GM12878 (cell line): ENCODE measurements around the gene CGAS. TPM values are rescaled to one million over a fixed set of nuclear protein-coding genes. Genes with fewer than 3 reads are reported as not detected.

ENCODE experiments used
- BCL11A ChIP-seq: IDR thresholded peaks from 2 replicates; pipeline ENCODE4 v1.6.1; 2011; ENCODE audit warnings: low read depth, low read length
- BCLAF1 ChIP-seq: fragments of 450-650 bp; IDR thresholded peaks from 2 replicates; pipeline ENCODE4 v1.6.1; 2017; ENCODE audit warnings: antibody characterized with exemption, mild to moderate bottlenecking, moderate library complexity
- BHLHE40 ChIP-seq, 2 experiments: fragments of 450-650 bp in 1 of 2; IDR thresholded peaks; 2 replicates each; pipeline ENCODE4 v1.6.1; 2011 to 2017; ENCODE audit warnings: low read depth in 2 of 2, borderline replicate concordance in 1 of 2, improper control_type of control experiment in 1 of 2, low read length in 1 of 2, mild to moderate bottlenecking in 1 of 2
- BRCA1 ChIP-seq: IDR thresholded peaks from 2 replicates; pipeline ENCODE4 v1.6.1; 2011; ENCODE audit warnings: low read depth, low read length, improper control_type of control experiment
- CEBPB ChIP-seq, 2 experiments: fragments of 150-350 bp in 1 of 2; IDR thresholded peaks; 2 replicates each; pipeline ENCODE4 v1.6.1; 2012 to 2014; ENCODE audit warnings: low read depth in 2 of 2, low read length in 2 of 2, borderline replicate concordance in 1 of 2, inconsistent platforms in 1 of 2
- CHD1 ChIP-seq: IDR thresholded peaks from 2 replicates; pipeline ENCODE4 v1.6.1; 2012; ENCODE audit warnings: low read depth, low read length, improper control_type of control experiment
- EZH2 ChIP-seq: IDR thresholded peaks from 2 replicates; pipeline ENCODE4 v1.6.1; 2012; ENCODE audit warnings: low read depth, mild to moderate bottlenecking, control low read depth, inconsistent platforms, low read length, borderline replicate concordance; ENCODE audit not compliant: control insufficient read depth
- GABPA ChIP-seq: IDR thresholded peaks from 2 replicates; pipeline ENCODE4 v1.6.1; 2014; ENCODE audit warnings: antibody characterized with exemption, low read depth, mild to moderate bottlenecking, inconsistent platforms
- HCFC1 ChIP-seq: fragments of 150-350 bp; IDR thresholded peaks from 2 replicates; pipeline ENCODE4 v1.6.1; 2014; ENCODE audit warnings: low read length
- HDAC2 ChIP-seq: fragments of 200-600 bp; sonication (generic); IDR thresholded peaks from 2 replicates; pipeline ENCODE4 v1.6.1; 2017
- HDAC6 ChIP-seq: fragments of 200-600 bp; sonication (generic); IDR thresholded peaks from one replicate; pipeline ENCODE4 v1.8.0; 2017; ENCODE audit warnings: antibody characterized with exemption; ENCODE audit not compliant: unreplicated experiment
- IKZF1 ChIP-seq: fragments of 450-650 bp; conservative IDR thresholded peaks from 2 replicates; pipeline ENCODE4 v1.6.1; 2017; ENCODE audit warnings: antibody characterized with exemption, mild to moderate bottlenecking
- MXI1 ChIP-seq: fragments of 150-350 bp; IDR thresholded peaks from 2 replicates; pipeline ENCODE4 v1.6.1; 2011; ENCODE audit warnings: low read depth, mild to moderate bottlenecking, inconsistent platforms, low read length, improper control_type of control experiment
- MYC ChIP-seq: IDR thresholded peaks from 2 replicates; pipeline ENCODE4 v1.6.1; 2011; ENCODE audit warnings: mild to moderate bottlenecking, low read length, moderate library complexity, inconsistent platforms; ENCODE audit not compliant: insufficient read depth, insufficient replicate concordance, insufficient read length, severe bottlenecking
- NBN ChIP-seq: fragments of 450-650 bp; IDR thresholded peaks from 2 replicates; pipeline ENCODE4 v1.6.1; 2016
- NFYA ChIP-seq: IDR thresholded peaks from 2 replicates; pipeline ENCODE4 v1.6.1; 2011; ENCODE audit warnings: low read depth, mild to moderate bottlenecking, low read length, improper control_type of control experiment, borderline replicate concordance
- NR2C2 ChIP-seq: IDR thresholded peaks from 2 replicates; pipeline ENCODE4 v1.6.1; 2011; ENCODE audit warnings: borderline replicate concordance, low read depth; ENCODE audit not compliant: control insufficient read depth, insufficient read length
- PAX8 ChIP-seq: fragments of 450-650 bp; IDR thresholded peaks from 2 replicates; pipeline ENCODE4 v1.6.1; 2017; ENCODE audit warnings: mild to moderate bottlenecking, moderate library complexity
- PBX3 ChIP-seq: IDR thresholded peaks from 2 replicates; pipeline ENCODE4 v1.6.1; 2011; ENCODE audit warnings: mild to moderate bottlenecking, low read depth, low read length, moderate library complexity; ENCODE audit not compliant: insufficient replicate concordance
- PML ChIP-seq: IDR thresholded peaks from 2 replicates; pipeline ENCODE4 v1.6.1; 2012; ENCODE audit warnings: low read length, inconsistent platforms
- SIX5 ChIP-seq: IDR thresholded peaks from 2 replicates; pipeline ENCODE4 v1.6.1; 2011; ENCODE audit warnings: mild to moderate bottlenecking, low read depth, low read length, moderate library complexity; ENCODE audit not compliant: severe bottlenecking
- SREBF2 ChIP-seq: IDR thresholded peaks from 2 replicates; pipeline ENCODE4 v1.6.1; 2012; ENCODE audit warnings: mild to moderate bottlenecking, low read length
- TARDBP ChIP-seq: IDR thresholded peaks from 2 replicates; pipeline ENCODE4 v1.6.1; 2016; ENCODE audit warnings: borderline replicate concordance
- USF2 ChIP-seq: IDR thresholded peaks from 2 replicates; pipeline ENCODE4 v1.6.1; 2011; ENCODE audit warnings: low read depth, low read length, improper control_type of control experiment, borderline replicate concordance
- polyA plus RNA-seq, 11 experiments: library from polyadenylated mRNA; depleted of rRNA in 4 of 11; unstranded in 6 of 11; stranded (reverse) in 5 of 11; fragments of >200 nt; fragmentation: Nextera tagmentation in 4 of 11; fragmentation: Illumina TruSeq in 1 of 11; extraction: Ambion mirVana in 4 of 11; extraction: Trizol in 1 of 11; gene quantifications; 1 replicate in 1 of 11; 2 replicates in 10 of 11; pipeline versions ENCODE4 v1.2.1 to v1.2.3, GENCODE V29; 2011 to 2016; ENCODE audit warnings: inconsistent platforms in 2 of 11, missing spikeins in 2 of 11, low read depth in 1 of 11
- total RNA-seq, 4 experiments: library from RNA; depleted of rRNA in 3 of 4; stranded (reverse); fragments of >200 nt in 3 of 4; fragmentation: Illumina TruSeq in 1 of 4; extraction: Trizol in 1 of 4; gene quantifications; 2 replicates each; pipeline versions ENCODE4 v1.2.1 to v1.2.3, GENCODE V29; 2013 to 2021
- TF ChIP-seq, protein P1 (sequence below): fragments of 450-650 bp; IDR thresholded peaks from 2 replicates; pipeline ENCODE4 v1.6.1; 2014; ENCODE audit warnings: mild to moderate bottlenecking

Gene CGAS
- total and polyA plus RNA-seq, 10 of the 15 experiments (the other 5 are each of a cell fraction or from before 2014, with no cell fraction given): 4.7 to 30.2 (median 22.1) TPM

GRCh38 chr6:73451223-73452106 lies 632 bp downstream of the CGAS start (continued):
- TF ChIP-seq USF2 (no peak), NBN (no peak), MXI1 (no peak), CEBPB (IDR thresholded peaks at IDR 0.05; ENCODE audit: borderline replicate concordance in 1 of 2, low read depth in 2 of 2, low read length in 2 of 2) (no peak), MYC (peak; percentile 80), PBX3 (no peak), NFYA (no peak), BCLAF1 (no peak), HDAC2 (no peak), BRCA1 (no peak), NR2C2 (no peak), BHLHE40 (IDR thresholded peaks at IDR 0.05; ENCODE audit: borderline replicate concordance in 1 of 2, low read depth in 2 of 2, low read length in 1 of 2) (peak; percentile 77 to 91), GABPA (no peak), EZH2 (no peak), HDAC6 (peak; percentile 91), IKZF1 (no peak; the same call in 1 of the 2 replicates), CHD1 (peak; percentile 51; the same call in 1 of the 2 replicates), PAX8 (no peak), BCL11A (no peak), TARDBP (no peak), PML (peak; percentile 4), SIX5 (no peak), HCFC1 (no peak), SREBF2 (no peak)
- TF ChIP-seq, protein P1, sequence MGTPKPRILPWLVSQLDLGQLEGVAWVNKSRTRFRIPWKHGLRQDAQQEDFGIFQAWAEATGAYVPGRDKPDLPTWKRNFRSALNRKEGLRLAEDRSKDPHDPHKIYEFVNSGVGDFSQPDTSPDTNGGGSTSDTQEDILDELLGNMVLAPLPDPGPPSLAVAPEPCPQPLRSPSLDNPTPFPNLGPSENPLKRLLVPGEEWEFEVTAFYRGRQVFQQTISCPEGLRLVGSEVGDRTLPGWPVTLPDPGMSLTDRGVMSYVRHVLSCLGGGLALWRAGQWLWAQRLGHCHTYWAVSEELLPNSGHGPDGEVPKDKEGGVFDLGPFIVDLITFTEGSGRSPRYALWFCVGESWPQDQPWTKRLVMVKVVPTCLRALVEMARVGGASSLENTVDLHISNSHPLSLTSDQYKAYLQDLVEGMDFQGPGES: no peak
